Astrocyte (in vitro differentiated cells and primary cell): ENCODE data around the gene SLC8A2. TPM values are rescaled to one million over a fixed set of nuclear protein-coding genes. Genes with fewer than 3 reads are reported as not detected.

Experiments used
- DNase-seq: peaks from one replicate; pipeline ENCODE4 v3.0.0-alpha.2; 2010; ENCODE audit warnings: low read depth
- FAIRE-seq: peaks from 2 replicates; lab custom pipeline; 2011; peaks lifted over from hg19 to GRCh38; lab: Jason Lieb, UNC
- H2AFZ ChIP-seq: 2 replicates; pipeline ENCODE4 v1.6.0; 2012; ENCODE audit warnings: low read depth, low read length, inconsistent platforms
- H3K27ac ChIP-seq: 2 replicates; pipeline ENCODE4 v1.5.1; 2011; ENCODE audit warnings: low read depth, low read length, inconsistent platforms
- H3K27me3 ChIP-seq: 2 replicates; pipeline ENCODE4 v1.6.0; 2011; ENCODE audit warnings: low read length, inconsistent platforms; ENCODE audit not compliant: insufficient read depth
- H3K36me3 ChIP-seq: 2 replicates; pipeline ENCODE4 v1.5.1; 2011; ENCODE audit warnings: low read length, inconsistent platforms; ENCODE audit not compliant: insufficient read depth
- H3K4me1 ChIP-seq: 2 replicates; pipeline ENCODE4 v1.5.1; 2011; ENCODE audit warnings: low read length, inconsistent platforms; ENCODE audit not compliant: insufficient read depth
- H3K4me2 ChIP-seq: 2 replicates; pipeline ENCODE4 v1.6.0; 2012; ENCODE audit warnings: low read length, inconsistent platforms
- H3K4me3 ChIP-seq: 2 replicates; pipeline ENCODE4 v1.5.1; 2011; ENCODE audit warnings: low read depth, mild to moderate bottlenecking, low read length, inconsistent platforms; ENCODE audit not compliant: insufficient read depth
- H3K79me2 ChIP-seq: 2 replicates; pipeline ENCODE4 v1.6.0; 2012; ENCODE audit warnings: mild to moderate bottlenecking, low read length, inconsistent platforms; ENCODE audit not compliant: insufficient read depth
- H3K9ac ChIP-seq: 2 replicates; pipeline ENCODE4 v1.6.0; 2012; ENCODE audit warnings: mild to moderate bottlenecking, low read length, inconsistent platforms
- H3K9me3 ChIP-seq: 2 replicates; pipeline ENCODE4 v1.5.1; 2012; ENCODE audit warnings: low read depth, mild to moderate bottlenecking, low read length, inconsistent platforms; ENCODE audit not compliant: insufficient read depth
- H4K20me1 ChIP-seq: 2 replicates; pipeline ENCODE4 v1.6.0; 2012; ENCODE audit warnings: low read length, inconsistent platforms; ENCODE audit not compliant: insufficient read depth
- H3K27ac Mint-ChIP-seq: one replicate; pipeline ENCODE4 v1.8.0; 2021; ENCODE audit warnings: mild to moderate bottlenecking, mixed read lengths; ENCODE audit not compliant: unreplicated experiment
- H3K27me3 Mint-ChIP-seq: one replicate; pipeline ENCODE4 v1.8.0; 2021; ENCODE audit warnings: low read depth, mixed read lengths; ENCODE audit not compliant: unreplicated experiment
- H3K36me3 Mint-ChIP-seq: one replicate; pipeline ENCODE4 v1.8.0; 2021; ENCODE audit warnings: low read depth, mixed read lengths; ENCODE audit not compliant: unreplicated experiment
- H3K4me1 Mint-ChIP-seq: one replicate; pipeline ENCODE4 v1.8.0; 2021; ENCODE audit warnings: low read depth, mixed read lengths; ENCODE audit not compliant: unreplicated experiment
- H3K4me3 Mint-ChIP-seq: one replicate; pipeline ENCODE4 v1.8.0; 2021; ENCODE audit warnings: mild to moderate bottlenecking, moderate library complexity, mixed read lengths; ENCODE audit not compliant: unreplicated experiment
- H3K9me3 Mint-ChIP-seq: one replicate; pipeline ENCODE4 v1.8.0; 2021; ENCODE audit warnings: mild to moderate bottlenecking, mixed read lengths; ENCODE audit not compliant: unreplicated experiment
- CTCF ChIP-seq: IDR thresholded peaks from 2 replicates; pipeline ENCODE4 v1.5.1; 2011; ENCODE audit warnings: low read depth, mild to moderate bottlenecking, inconsistent platforms, low read length, moderate library complexity; ENCODE audit not compliant: insufficient read depth
- EZH2 ChIP-seq: IDR thresholded peaks from 2 replicates; pipeline ENCODE4 v1.6.1; 2012; ENCODE audit warnings: mild to moderate bottlenecking, low read length, inconsistent platforms; ENCODE audit not compliant: insufficient read depth
- total RNA-seq: library from RNA; stranded (reverse); gene quantifications from 2 replicates; pipeline ENCODE4 v1.2.1, GENCODE V29; 2021

Gene SLC8A2
- total RNA-seq, 1 donor from 2014 or later: 3.3 TPM

DNA sequence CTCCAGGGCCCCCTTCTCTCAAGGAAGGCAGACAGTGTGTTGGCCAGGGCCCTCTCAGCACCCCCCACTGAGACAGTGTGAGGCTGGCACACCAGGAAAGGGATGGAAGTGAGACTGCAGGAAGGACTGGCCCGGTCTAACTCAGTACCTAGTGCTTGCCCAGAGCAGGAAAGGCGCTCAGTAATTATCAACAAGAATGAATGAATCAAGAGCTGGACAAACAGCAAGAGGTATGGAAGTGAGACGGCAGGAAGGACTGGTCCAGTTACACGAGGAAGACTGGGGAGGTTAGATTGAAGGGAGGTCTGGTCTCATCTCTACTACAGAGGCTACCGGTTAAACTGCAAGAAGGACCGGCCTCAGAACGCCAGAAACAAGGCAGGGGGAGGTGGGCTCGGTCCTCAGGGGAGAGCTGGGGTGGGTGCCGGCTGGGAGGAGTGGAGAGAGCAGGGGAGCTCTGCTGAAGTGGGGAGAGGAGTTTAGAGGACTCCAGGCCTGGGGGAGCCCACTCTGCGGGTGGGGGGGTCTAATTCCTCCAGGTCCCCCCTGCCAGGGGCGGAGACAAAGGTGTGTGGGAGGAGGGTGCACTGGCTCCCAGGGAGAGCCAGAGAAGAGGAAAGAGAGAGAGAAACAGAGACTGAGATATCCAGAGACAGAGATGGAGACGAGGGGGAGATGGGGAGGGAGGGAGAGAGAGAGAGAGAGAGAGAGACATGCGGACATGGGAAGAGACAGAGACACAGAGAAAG, 1.1 kb downstream of the SLC8A2 start:
- no peak for DNase-seq
- H4K20me1 ChIP-seq: peaks cover 4% of the 10 kb centered on the region
- Mint-ChIP-seq H3K9me3 (peaks cover 2% of the 10 kb centered on the region), H3K4me1 (peaks cover 9% of the 10 kb centered on the region), H3K36me3 (peaks cover 3% of the 10 kb centered on the region), H3K4me3 (peak overlapping the region; percentile 80), H3K27ac (no peak overlapping the region), H3K27me3 (peaks cover 33% of the 10 kb centered on the region)
- no peaks in the 10 kb centered on the region for H3K4me1 ChIP-seq
- TF ChIP-seq EZH2 (no peak), CTCF (no peak)
- no peaks in the 10 kb centered on the region for H3K9me3 ChIP-seq
- no peak overlapping the region for H3K9ac ChIP-seq
- peaks cover 37% of the 10 kb centered on the region for H3K27me3 ChIP-seq
- no peaks in the 10 kb centered on the region for H3K36me3 ChIP-seq
- no peaks in the 10 kb centered on the region for H3K79me2 ChIP-seq
- H3K27ac ChIP-seq: no peak overlapping the region
- H3K4me3 ChIP-seq: no peak overlapping the region
- no peak overlapping the region for H3K4me2 ChIP-seq
- H2AFZ ChIP-seq: no peak overlapping the region
- no peak for FAIRE-seq

DNA sequence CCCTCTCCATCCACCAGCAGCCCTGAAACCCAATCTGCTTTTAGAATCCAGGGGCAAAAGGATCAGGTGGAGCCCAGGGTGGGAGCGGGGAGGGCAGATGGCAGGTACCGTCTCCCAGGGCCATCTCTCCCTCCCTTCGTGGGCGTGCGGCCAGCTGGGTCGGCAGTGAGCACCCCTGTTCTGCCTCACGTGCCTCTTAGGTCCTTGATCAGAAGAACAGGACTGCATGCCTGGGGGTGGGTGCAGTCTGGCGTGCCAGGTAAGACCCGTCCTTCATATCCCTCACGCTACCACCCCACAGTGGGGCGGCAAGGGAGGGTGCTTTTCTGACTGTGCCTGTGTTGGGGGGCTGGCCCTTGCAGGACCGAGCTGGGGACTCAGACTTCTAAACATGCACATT, 2.0 kb downstream of the SLC8A2 start:
- Histone ChIP-seq H3K27me3 (peaks cover 44% of the 10 kb centered on the region), H3K79me2 (no peaks in the 10 kb centered on the region), H3K9ac (no peak overlapping the region), H3K36me3 (no peaks in the 10 kb centered on the region), H3K4me3 (no peak overlapping the region), H3K4me2 (no peak overlapping the region), H2AFZ (no peak overlapping the region), H4K20me1 (peaks cover 4% of the 10 kb centered on the region), H3K9me3 (no peaks in the 10 kb centered on the region), H3K4me1 (no peaks in the 10 kb centered on the region), H3K27ac (no peak overlapping the region)
- Mint-ChIP-seq H3K4me3 (no peak overlapping the region), H3K27me3 (peaks cover 31% of the 10 kb centered on the region), H3K9me3 (no peaks in the 10 kb centered on the region), H3K4me1 (peaks cover 9% of the 10 kb centered on the region), H3K36me3 (no peaks in the 10 kb centered on the region), H3K27ac (no peak overlapping the region)
- TF ChIP-seq EZH2 (peak; percentile 23), CTCF (no peak)
- FAIRE-seq: no peak
- DNase-seq: no peak

DNA sequence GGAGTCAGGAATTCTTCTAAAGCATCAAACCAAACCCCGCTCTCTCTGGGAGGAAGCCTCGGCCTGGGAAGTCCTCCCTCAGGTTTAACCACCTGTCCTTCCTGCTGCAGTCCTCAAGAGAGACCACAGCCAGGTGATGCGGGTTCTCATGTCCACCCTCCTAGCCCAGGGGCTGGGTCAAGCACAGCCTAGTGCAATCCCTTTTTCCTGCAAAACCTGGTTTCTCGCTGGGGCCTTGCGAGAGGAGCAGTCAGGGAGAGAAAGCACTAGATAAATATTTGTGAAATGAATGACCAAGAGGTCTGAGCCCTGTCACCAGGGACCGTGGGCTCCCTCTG, 2.4 kb downstream of the SLC8A2 start:
- H3K27ac Mint-ChIP-seq: no peak overlapping the region
- no peak overlapping the region for H3K4me2 ChIP-seq
- H3K4me1 Mint-ChIP-seq: peaks cover 9% of the 10 kb centered on the region
- FAIRE-seq: no peak
- no peaks in the 10 kb centered on the region for H3K36me3 Mint-ChIP-seq
- no peaks in the 10 kb centered on the region for H3K36me3 ChIP-seq
- H3K9me3 Mint-ChIP-seq: no peaks in the 10 kb centered on the region
- H3K9me3 ChIP-seq: no peaks in the 10 kb centered on the region
- peaks cover 28% of the 10 kb centered on the region for H3K27me3 Mint-ChIP-seq
- no peak for DNase-seq
- H2AFZ ChIP-seq: no peak overlapping the region
- H3K79me2 ChIP-seq: no peaks in the 10 kb centered on the region
- H3K4me3 ChIP-seq: no peak overlapping the region
- TF ChIP-seq EZH2: peak; percentile 35
- TF ChIP-seq CTCF: no peak
- H3K27me3 ChIP-seq: peaks cover 48% of the 10 kb centered on the region
- no peak overlapping the region for H3K27ac ChIP-seq
- H4K20me1 ChIP-seq: peaks cover 4% of the 10 kb centered on the region
- H3K4me1 ChIP-seq: no peaks in the 10 kb centered on the region
- no peak overlapping the region for H3K4me3 Mint-ChIP-seq
- no peak overlapping the region for H3K9ac ChIP-seq
